Limb (tissue), 2 donors: Measurements from ENCODE around the gene MTHFR.

Source experiments
- DNase-seq, 2 donors: peaks; one replicate each; pipeline ENCODE4 v3.0.0-alpha.2; 2016; ENCODE audit errors: extremely low spot score in 2 of 2

MTHFR gene

GRCh38 chr1:11782127-11782708, 23.5 kb downstream of the MTHFR start:
- no peak for DNase-seq

GRCh38 chr1:11781297-11781696, 24.5 kb downstream of the MTHFR start:
- peak in 1 of 2 donors; percentile 20 for DNase-seq

GRCh38 chr1:11780380-11781147, 25.2 kb downstream of the MTHFR start:
- DNase-seq: no peak

GRCh38 chr1:11779715-11780379, 25.9 kb downstream of the MTHFR start:
- no peak for DNase-seq

GRCh38 chr1:11778844-11779623, 26.7 kb downstream of the MTHFR start:
- no peak for DNase-seq

- no peak for DNase-seq
Measured at GRCh38 chr1:11778336-11778735, 27.4 kb downstream of the MTHFR start.

GRCh38 chr1:11777658-11778322, 28.0 kb downstream of the MTHFR start:
- DNase-seq: no peak

GRCh38 chr1:11774753-11775152, 31.0 kb downstream of the MTHFR start:
- DNase-seq: no peak

- no peak for DNase-seq
Measured at GRCh38 chr1:11772458-11772857, 33.3 kb downstream of the MTHFR start.

GRCh38 chr1:11771481-11772043, 34.2 kb downstream of the MTHFR start:
- no peak for DNase-seq

- no peak for DNase-seq
Measured at GRCh38 chr1:11770011-11770410, 35.8 kb downstream of the MTHFR start.

- DNase-seq: no peak
Measured at GRCh38 chr1:11769274-11769673, 36.5 kb downstream of the MTHFR start.

- no peak for DNase-seq
Measured at GRCh38 chr1:11768821-11769220, 36.9 kb downstream of the MTHFR start.

- DNase-seq: peak in 1 of 2 donors; percentile 28
Measured at GRCh38 chr1:11767922-11768704, 37.7 kb downstream of the MTHFR start.

- no peak for DNase-seq
Measured at GRCh38 chr1:11766429-11766776, 39.4 kb downstream of the MTHFR start.

- no peak for DNase-seq
Measured at GRCh38 chr1:11765661-11766428, 39.9 kb downstream of the MTHFR start.

GRCh38 chr1:11764519-11764918, 41.2 kb downstream of the MTHFR start:
- no peak for DNase-seq

GRCh38 chr1:11764115-11764514, 41.6 kb downstream of the MTHFR start:
- no peak for DNase-seq

- no peak for DNase-seq
Measured at GRCh38 chr1:11761988-11762406, 43.8 kb downstream of the MTHFR start, which contains the start of gene C1orf167. C1orf167 (plus strand) TSS chr1:11762193; CDS start chr1:11764401, 2,208 bp downstream.
